Measurements from ENCODE around the gene CYB5RL. TPM values are rescaled to one million over a fixed set of nuclear protein-coding genes. Genes with fewer than 3 reads are reported as not detected.

Gene CYB5RL
- total RNA-seq, 5 donors from 2014 or later (not counting 1 experiment from before 2014, with no cell fraction given), result 5.7 to 11.5 (median 10.0) TPM

- peak overlapping the region in 1 of 2 donors; percentile 44 for H3K27ac Mint-ChIP-seq
- peaks cover 7 to 22% (median 13%) of the 10 kb centered on the region in 3 donors for H3K4me1 Mint-ChIP-seq
- 90% methylated on average over 17 of the region's 17 CpGs for WGBS (ENCODE audit: insufficient coverage)
- H3K27me3 Mint-ChIP-seq, result no peaks in the 10 kb centered on the region
- H3K9me3 Mint-ChIP-seq, result no peaks in the 10 kb centered on the region
- Histone ChIP-seq H3K27ac (ENCODE audit: low read length) (no peak overlapping the region), H3K4me3 (ENCODE audit: control insufficient read depth in 1 of 2, extremely low read depth in 1 of 2, low read length in 1 of 2) (no peak overlapping the region), H3K36me3 (ENCODE audit: control insufficient read depth in 2 of 2, extremely low read depth in 1 of 2, insufficient read depth in 1 of 2, low read length in 1 of 2) (peaks cover 0 to 22% of the 10 kb centered on the region in 2 donors), H3K9me3 (no peaks in the 10 kb centered on the region), H3K4me1 (ENCODE audit: control insufficient read depth in 1 of 2, extremely low read depth in 1 of 2, insufficient read depth in 2 of 2, low read length in 2 of 2) (no peaks in the 10 kb centered on the region), H3K27me3 (replicated peaks in 1 of 2; ENCODE audit: control insufficient read depth in 2 of 2, extremely low read depth in 1 of 2, insufficient read depth in 2 of 2, low read length in 1 of 2) (no peaks in the 10 kb centered on the region)
- H3K36me3 Mint-ChIP-seq, result peaks cover 16% of the 10 kb centered on the region
- POLR2A ChIA-PET, result no interaction called here
- H3K4me3 Mint-ChIP-seq, result no peak overlapping the region
- DNase-seq (no peak), ATAC-seq (replicated peaks in 1 of 4) (no peak)
- CTCF ChIA-PET, result interaction anchor here in 1 of 2 donors (0.7 kb wide), 1 partner anchor 161 kb away, joined by 3 read pairs; no protein-coding TSS in a partner anchor
These were observed 28.1 kb upstream of the CYB5RL start for GRCh38 chr1:54227891-54228310.

GRCh38 chr1:54227091-54227602, 27.3 kb upstream of the CYB5RL start:
- no peak for DNase-seq
- peaks cover 5 to 22% of the 10 kb centered on the region in 2 donors for H3K36me3 ChIP-seq (ENCODE audit: control insufficient read depth in 2 of 2, extremely low read depth in 1 of 2, insufficient read depth in 1 of 2, low read length in 1 of 2)
- H3K27me3 ChIP-seq (replicated peaks in 1 of 2; ENCODE audit: control insufficient read depth in 2 of 2, extremely low read depth in 1 of 2, insufficient read depth in 2 of 2, low read length in 1 of 2), result no peaks in the 10 kb centered on the region
- no peak overlapping the region for H3K4me3 ChIP-seq (ENCODE audit: control insufficient read depth in 1 of 2, extremely low read depth in 1 of 2, low read length in 1 of 2)
- H3K27ac ChIP-seq (ENCODE audit: low read length), result no peak overlapping the region
- ChIA-PET CTCF (interaction anchor here in 1 of 2 donors (0.6 kb wide), 1 partner anchor 202 kb away, joined by 3 read pairs; no protein-coding TSS in a partner anchor), POLR2A (interaction anchor here in 1 of 2 donors (0.6 kb wide), 1 partner anchor 62 kb away, joined by 3 read pairs; no protein-coding TSS in a partner anchor)
- H3K9me3 ChIP-seq, result no peaks in the 10 kb centered on the region
- no peaks in the 10 kb centered on the region for H3K4me1 ChIP-seq (ENCODE audit: control insufficient read depth in 1 of 2, extremely low read depth in 1 of 2, insufficient read depth in 2 of 2, low read length in 2 of 2)
- Mint-ChIP-seq H3K27ac (no peak overlapping the region), H3K36me3 (peaks cover 16% of the 10 kb centered on the region), H3K4me1 (peaks cover 13 to 25% (median 14%) of the 10 kb centered on the region in 3 donors), H3K9me3 (no peaks in the 10 kb centered on the region), H3K27me3 (no peaks in the 10 kb centered on the region), H3K4me3 (no peak overlapping the region)
- ATAC-seq (replicated peaks in 1 of 4), result no peak
- WGBS (ENCODE audit: insufficient coverage), result 93% methylated on average over 8 of the region's 8 CpGs

- ATAC-seq (replicated peaks in 1 of 4), result no peak
- Mint-ChIP-seq H3K4me1 (peaks cover 9 to 22% (median 20%) of the 10 kb centered on the region in 3 donors), H3K27me3 (no peaks in the 10 kb centered on the region), H3K9me3 (no peaks in the 10 kb centered on the region), H3K27ac (no peak overlapping the region), H3K36me3 (peaks cover 16% of the 10 kb centered on the region), H3K4me3 (no peak overlapping the region)
- Histone ChIP-seq H3K36me3 (ENCODE audit: control insufficient read depth in 2 of 2, extremely low read depth in 1 of 2, insufficient read depth in 1 of 2, low read length in 1 of 2) (peaks cover 5 to 24% of the 10 kb centered on the region in 2 donors), H3K9me3 (no peaks in the 10 kb centered on the region), H3K4me1 (ENCODE audit: control insufficient read depth in 1 of 2, extremely low read depth in 1 of 2, insufficient read depth in 2 of 2, low read length in 2 of 2) (no peaks in the 10 kb centered on the region), H3K27me3 (replicated peaks in 1 of 2; ENCODE audit: control insufficient read depth in 2 of 2, extremely low read depth in 1 of 2, insufficient read depth in 2 of 2, low read length in 1 of 2) (no peaks in the 10 kb centered on the region), H3K4me3 (ENCODE audit: control insufficient read depth in 1 of 2, extremely low read depth in 1 of 2, low read length in 1 of 2) (no peak overlapping the region), H3K27ac (ENCODE audit: low read length) (no peak overlapping the region)
- ChIA-PET POLR2A (interaction anchor here in 1 of 2 donors (0.6 kb wide), 1 partner anchor 63 kb away, joined by 3 read pairs; no protein-coding TSS in a partner anchor), CTCF (no interaction called here)
- 95% methylated on average over 15 of the region's 20 CpGs for WGBS (ENCODE audit: insufficient coverage)
- no peak for DNase-seq
These were observed 26.2 kb upstream of the CYB5RL start for GRCh38 chr1:54225986-54226559.

GRCh38 chr1:54225378-54225777, 25.5 kb upstream of the CYB5RL start:
- H3K9me3 ChIP-seq, result no peaks in the 10 kb centered on the region
- H3K9me3 Mint-ChIP-seq, result no peaks in the 10 kb centered on the region
- WGBS (ENCODE audit: insufficient coverage), result 63% methylated on average over 1 of the region's 6 CpGs
- CTCF ChIA-PET, result no interaction called here
- H3K4me1 Mint-ChIP-seq, result peaks cover 6 to 22% (median 13%) of the 10 kb centered on the region in 3 donors
- peaks cover 5 to 28% of the 10 kb centered on the region in 2 donors for H3K36me3 ChIP-seq (ENCODE audit: control insufficient read depth in 2 of 2, extremely low read depth in 1 of 2, insufficient read depth in 1 of 2, low read length in 1 of 2)
- no peak overlapping the region for H3K4me3 Mint-ChIP-seq
- POLR2A ChIA-PET, result no interaction called here
- no peak overlapping the region for H3K27ac ChIP-seq (ENCODE audit: low read length)
- no peaks in the 10 kb centered on the region for H3K27me3 Mint-ChIP-seq
- H3K36me3 Mint-ChIP-seq, result peaks cover 16% of the 10 kb centered on the region
- no peaks in the 10 kb centered on the region for H3K27me3 ChIP-seq (replicated peaks in 1 of 2; ENCODE audit: control insufficient read depth in 2 of 2, extremely low read depth in 1 of 2, insufficient read depth in 2 of 2, low read length in 1 of 2)
- DNase-seq (no peak), ATAC-seq (replicated peaks in 1 of 4) (no peak)
- H3K4me3 ChIP-seq (ENCODE audit: control insufficient read depth in 1 of 2, extremely low read depth in 1 of 2, low read length in 1 of 2), result no peak overlapping the region
- H3K4me1 ChIP-seq (ENCODE audit: control insufficient read depth in 1 of 2, extremely low read depth in 1 of 2, insufficient read depth in 2 of 2, low read length in 2 of 2), result no peaks in the 10 kb centered on the region
- H3K27ac Mint-ChIP-seq, result no peak overlapping the region

- no peaks in the 10 kb centered on the region for H3K9me3 ChIP-seq
- Mint-ChIP-seq H3K27me3 (no peaks in the 10 kb centered on the region), H3K4me1 (peaks cover 2 to 19% (median 6%) of the 10 kb centered on the region in 3 donors), H3K27ac (no peak overlapping the region), H3K4me3 (no peak overlapping the region), H3K36me3 (peaks cover 13% of the 10 kb centered on the region), H3K9me3 (no peaks in the 10 kb centered on the region)
- peaks cover 5 to 28% of the 10 kb centered on the region in 2 donors for H3K36me3 ChIP-seq (ENCODE audit: control insufficient read depth in 2 of 2, extremely low read depth in 1 of 2, insufficient read depth in 1 of 2, low read length in 1 of 2)
- H3K4me3 ChIP-seq (ENCODE audit: control insufficient read depth in 1 of 2, extremely low read depth in 1 of 2, low read length in 1 of 2), result no peak overlapping the region
- WGBS (ENCODE audit: insufficient coverage), result 91% methylated on average over 4 of the region's 6 CpGs
- no peak for DNase-seq
- H3K27ac ChIP-seq (ENCODE audit: low read length), result no peak overlapping the region
- ATAC-seq (replicated peaks in 1 of 4), result no peak
- H3K27me3 ChIP-seq (replicated peaks in 1 of 2; ENCODE audit: control insufficient read depth in 2 of 2, extremely low read depth in 1 of 2, insufficient read depth in 2 of 2, low read length in 1 of 2), result no peaks in the 10 kb centered on the region
- no peaks in the 10 kb centered on the region for H3K4me1 ChIP-seq (ENCODE audit: control insufficient read depth in 1 of 2, extremely low read depth in 1 of 2, insufficient read depth in 2 of 2, low read length in 2 of 2)
- ChIA-PET POLR2A (no interaction called here), CTCF (no interaction called here)
These were observed 24.4 kb upstream of the CYB5RL start for GRCh38 chr1:54224233-54224632.

GRCh38 chr1:54223441-54224202, 23.8 kb upstream of the CYB5RL start:
- ChIA-PET POLR2A (no interaction called here), CTCF (no interaction called here)
- peaks cover 12% of the 10 kb centered on the region for H3K36me3 Mint-ChIP-seq
- H3K4me1 Mint-ChIP-seq, result peaks cover 0 to 15% (median 3%) of the 10 kb centered on the region in 3 donors
- 93% methylated on average over 9 of the region's 16 CpGs for WGBS (ENCODE audit: insufficient coverage)
- peaks cover 5 to 30% of the 10 kb centered on the region in 2 donors for H3K36me3 ChIP-seq (ENCODE audit: control insufficient read depth in 2 of 2, extremely low read depth in 1 of 2, insufficient read depth in 1 of 2, low read length in 1 of 2)
- H3K27ac Mint-ChIP-seq, result peak overlapping the region in 1 of 2 donors; percentile 8
- no peak overlapping the region for H3K4me3 ChIP-seq (ENCODE audit: control insufficient read depth in 1 of 2, extremely low read depth in 1 of 2, low read length in 1 of 2)
- no peak overlapping the region for H3K27ac ChIP-seq (ENCODE audit: low read length)
- no peaks in the 10 kb centered on the region for H3K4me1 ChIP-seq (ENCODE audit: control insufficient read depth in 1 of 2, extremely low read depth in 1 of 2, insufficient read depth in 2 of 2, low read length in 2 of 2)
- H3K27me3 ChIP-seq (replicated peaks in 1 of 2; ENCODE audit: control insufficient read depth in 2 of 2, extremely low read depth in 1 of 2, insufficient read depth in 2 of 2, low read length in 1 of 2), result no peaks in the 10 kb centered on the region
- no peak for DNase-seq
- no peaks in the 10 kb centered on the region for H3K9me3 ChIP-seq
- no peak for ATAC-seq (replicated peaks in 1 of 4)
- H3K4me3 Mint-ChIP-seq, result no peak overlapping the region
- H3K9me3 Mint-ChIP-seq, result no peaks in the 10 kb centered on the region
- H3K27me3 Mint-ChIP-seq, result no peaks in the 10 kb centered on the region

Data from T-cell (primary cell).